HG03575 (cell line): ENCODE results near the gene TSPY1.
"Not testable (repeated sequence)": the region's sequence is repeated elsewhere in the genome, so short reads cannot be mapped to it uniquely, and the experiment has no call there.

Experiments used
- ATAC-seq: cut with Tn5 transposase; IDR thresholded peaks from one replicate; pipeline ENCODE4 v1.9.1; 2021; ENCODE audit not compliant: unreplicated experiment, insufficient number of reproducible peaks, low FRiP score; ENCODE audit errors: extremely low read depth

Gene TSPY1, protein sequence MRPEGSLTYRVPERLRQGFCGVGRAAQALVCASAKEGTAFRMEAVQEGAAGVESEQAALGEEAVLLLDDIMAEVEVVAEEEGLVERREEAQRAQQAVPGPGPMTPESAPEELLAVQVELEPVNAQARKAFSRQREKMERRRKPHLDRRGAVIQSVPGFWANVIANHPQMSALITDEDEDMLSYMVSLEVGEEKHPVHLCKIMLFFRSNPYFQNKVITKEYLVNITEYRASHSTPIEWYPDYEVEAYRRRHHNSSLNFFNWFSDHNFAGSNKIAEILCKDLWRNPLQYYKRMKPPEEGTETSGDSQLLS

DNA sequence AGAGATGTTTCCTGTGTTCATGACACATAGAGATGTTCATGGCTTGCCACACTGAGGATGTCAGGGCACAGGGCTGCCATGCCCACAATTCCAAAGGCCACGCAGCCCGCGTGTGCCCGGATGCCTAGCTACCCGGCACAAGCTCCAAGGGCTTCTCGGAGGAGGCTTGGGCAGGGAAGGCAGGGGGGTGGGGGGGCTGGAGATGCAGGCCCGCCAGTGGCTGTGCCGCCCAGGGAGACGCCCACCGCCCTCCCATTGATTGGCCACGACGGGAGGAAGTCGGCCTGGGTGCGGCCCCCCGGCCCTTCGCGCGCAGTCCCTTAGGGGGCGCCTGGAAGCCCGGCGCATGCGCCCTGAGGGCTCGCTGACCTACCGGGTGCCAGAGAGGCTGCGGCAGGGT lies at the start of gene TSPY1:
Gene TSPY1, plus strand, starts transcription at position 301 of the 400 bp plus-strand sequence. Its CDS starts 46 bp downstream, at position 347.
- not testable (repeated sequence) for ATAC-seq

GRCh38 chrY:9486967-9487366 lies 20.2 kb downstream of the TSPY1 start, which contains the start of gene TSPY9:
Gene TSPY9, plus strand, starts transcription at chrY:9487267. Its CDS starts 46 bp downstream, at chrY:9487313.
- ATAC-seq: not testable (repeated sequence)

GRCh38 chrY:9504396-9504795 lies 37.6 kb downstream of the TSPY1 start:
- not testable (repeated sequence) for ATAC-seq

- not testable (repeated sequence) for ATAC-seq
Measured at GRCh38 chrY:9516287-9516686, 49.5 kb downstream of the TSPY1 start.
